Measurements from ENCODE around the gene SERPINB6.
"Not testable (repeated sequence)": the region's sequence is repeated elsewhere in the genome, so short reads cannot be mapped to it uniquely, and the experiment has no call there.

Gene SERPINB6

GRCh38 chr6:2958331-2958711 lies 13.0 kb downstream of the SERPINB6 start:
- DNase-seq = no peak

GRCh38 chr6:2957696-2958330 lies 13.6 kb downstream of the SERPINB6 start:
- no peak for DNase-seq

GRCh38 chr6:2956930-2957685 lies 14.3 kb downstream of the SERPINB6 start:
- DNase-seq = no peak

- no peak for DNase-seq
Observed at GRCh38 chr6:2953098-2953497, 18.3 kb downstream of the SERPINB6 start.

- DNase-seq = peak; percentile 53 to 92
Observed at GRCh38 chr6:2952557-2953095, 18.7 kb downstream of the SERPINB6 start.

GRCh38 chr6:2951728-2952127 lies 19.6 kb downstream of the SERPINB6 start:
- DNase-seq = no peak

- no peak for DNase-seq
Observed at GRCh38 chr6:2950713-2951112, 20.7 kb downstream of the SERPINB6 start.

- no peak for DNase-seq
Observed at GRCh38 chr6:2949536-2950083, 21.8 kb downstream of the SERPINB6 start.

- no peak for DNase-seq
Observed at GRCh38 chr6:2949121-2949520, 22.2 kb downstream of the SERPINB6 start.

- no peak for DNase-seq
Observed at GRCh38 chr6:2948228-2949025, 22.9 kb downstream of the SERPINB6 start.

- no peak for DNase-seq
Observed at GRCh38 chr6:2947445-2947844, 23.9 kb downstream of the SERPINB6 start.

- DNase-seq = no peak
Observed at GRCh38 chr6:2945153-2945452, 26.3 kb downstream of the SERPINB6 start.

- DNase-seq = no peak
Observed at GRCh38 chr6:2944405-2945152, 26.8 kb downstream of the SERPINB6 start.

GRCh38 chr6:2943564-2943955 lies 27.8 kb downstream of the SERPINB6 start:
- no peak for DNase-seq

- DNase-seq = peak in 1 of 2 donors; percentile 79
Observed at GRCh38 chr6:2942914-2943563, 28.3 kb downstream of the SERPINB6 start.

- DNase-seq = not testable (repeated sequence)
Observed at GRCh38 chr6:2942116-2942515, 29.3 kb downstream of the SERPINB6 start.

- DNase-seq = no peak
Observed at GRCh38 chr6:2940851-2941250, 30.5 kb downstream of the SERPINB6 start.

GRCh38 chr6:2940010-2940850 lies 31.1 kb downstream of the SERPINB6 start:
- DNase-seq = peak in 1 of 2 donors; percentile 45

GRCh38 chr6:2939315-2940009 lies 31.9 kb downstream of the SERPINB6 start:
- DNase-seq = no peak

- no peak for DNase-seq
Observed at GRCh38 chr6:2938632-2939083, 32.7 kb downstream of the SERPINB6 start.
